ENCODE measurements around the gene VWF. TPM values are rescaled to one million over a fixed set of nuclear protein-coding genes. Genes with fewer than 3 reads are reported as not detected.

VWF gene
- polyA plus RNA-seq, 1 donor (not counting 4 experiments of a cell fraction or from before 2014, with no cell fraction given), result 0.01 TPM

DNA sequence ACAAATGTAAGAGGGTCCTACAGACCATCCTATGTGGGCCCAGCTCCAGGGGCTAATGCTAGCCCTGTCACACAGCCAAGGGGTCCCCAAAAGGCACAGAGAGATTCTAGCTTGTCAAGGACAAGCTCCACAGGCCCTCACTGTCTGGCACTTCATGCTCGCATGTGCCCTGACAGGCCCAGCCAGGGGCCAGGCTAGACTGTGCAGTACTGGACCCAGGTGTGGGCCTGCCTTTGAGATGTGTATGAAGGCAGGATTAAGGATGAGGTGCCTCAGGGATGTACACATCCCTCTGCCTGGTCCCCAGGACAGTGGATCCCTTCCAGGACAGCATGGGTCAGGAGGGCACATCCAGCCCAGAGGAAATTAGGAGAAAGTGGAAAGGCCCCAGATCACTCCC is 57.8 kb downstream of the VWF start:
- no peak for TF ChIP-seq EZH2 (IDR thresholded peaks at IDR 0.05; ENCODE audit: low read length)
- TF ChIP-seq CTCF (optimal IDR thresholded peaks at IDR 0.05 in 1 of 3, IDR thresholded peaks at IDR 0.05 in 1 of 3, conservative IDR thresholded peaks at IDR 0.05 in 1 of 3; ENCODE audit: extremely low read depth in 1 of 3, insufficient read depth in 2 of 3, low read length in 3 of 3), result no peak
- Histone ChIP-seq H3K4me3 (ENCODE audit: control insufficient read depth in 2 of 3, extremely low read depth in 1 of 3, insufficient read depth in 2 of 3, low read depth in 1 of 3, low read length in 3 of 3) (no peak overlapping the region), H3K27me3 (ENCODE audit: control insufficient read depth, extremely low read depth, insufficient read depth, low read length) (no peaks in the 10 kb centered on the region), H2AFZ (ENCODE audit: control insufficient read depth, low read length) (no peak overlapping the region), H3K9me1 (ENCODE audit: control insufficient read depth, extremely low read depth, insufficient read depth, low read length) (no peaks in the 10 kb centered on the region), H3K9me3 (ENCODE audit: control insufficient read depth, low read depth, low read length) (no peaks in the 10 kb centered on the region), H3K27ac (ENCODE audit: control insufficient read depth, insufficient read depth, low read length) (no peak overlapping the region), H3K9ac (ENCODE audit: control insufficient read depth, extremely low read depth, insufficient read depth, low read length) (no peak overlapping the region), H3K4me2 (ENCODE audit: control insufficient read depth, extremely low read depth, insufficient read depth, low read depth, low read length) (no peak overlapping the region), H3K4me1 (ENCODE audit: control insufficient read depth, extremely low read depth, insufficient read depth, low read length) (peaks cover 4% of the 10 kb centered on the region), H3K79me2 (ENCODE audit: control insufficient read depth, insufficient read depth, low read length) (no peaks in the 10 kb centered on the region), H4K20me1 (ENCODE audit: control insufficient read depth, extremely low read depth, insufficient read depth, low read length) (no peaks in the 10 kb centered on the region), H3K36me3 (ENCODE audit: control insufficient read depth in 2 of 2, extremely low read depth in 1 of 2, insufficient read depth in 2 of 2, low read length in 2 of 2) (no peaks in the 10 kb centered on the region)
- dilution Hi-C loops (cut with MboI; ENCODE audit: extremely low pct_ligation_motif_present, low sequenced_read_pairs), result no loop called here
- FAIRE-seq (no peak), DNase-seq (ENCODE audit: low read depth, low spot score) (no peak)

- Histone ChIP-seq H4K20me1 (ENCODE audit: control insufficient read depth, extremely low read depth, insufficient read depth, low read length) (no peaks in the 10 kb centered on the region), H2AFZ (ENCODE audit: control insufficient read depth, low read length) (no peak overlapping the region), H3K9me3 (ENCODE audit: control insufficient read depth, low read depth, low read length) (no peaks in the 10 kb centered on the region), H3K4me2 (ENCODE audit: control insufficient read depth, extremely low read depth, insufficient read depth, low read depth, low read length) (no peak overlapping the region), H3K9ac (ENCODE audit: control insufficient read depth, extremely low read depth, insufficient read depth, low read length) (no peak overlapping the region), H3K79me2 (ENCODE audit: control insufficient read depth, insufficient read depth, low read length) (no peaks in the 10 kb centered on the region), H3K4me1 (ENCODE audit: control insufficient read depth, extremely low read depth, insufficient read depth, low read length) (peaks cover 4% of the 10 kb centered on the region), H3K27ac (ENCODE audit: control insufficient read depth, insufficient read depth, low read length) (no peak overlapping the region), H3K4me3 (ENCODE audit: control insufficient read depth in 2 of 3, extremely low read depth in 1 of 3, insufficient read depth in 2 of 3, low read depth in 1 of 3, low read length in 3 of 3) (no peak overlapping the region), H3K36me3 (ENCODE audit: control insufficient read depth in 2 of 2, extremely low read depth in 1 of 2, insufficient read depth in 2 of 2, low read length in 2 of 2) (no peaks in the 10 kb centered on the region), H3K27me3 (ENCODE audit: control insufficient read depth, extremely low read depth, insufficient read depth, low read length) (no peaks in the 10 kb centered on the region), H3K9me1 (ENCODE audit: control insufficient read depth, extremely low read depth, insufficient read depth, low read length) (no peaks in the 10 kb centered on the region)
- FAIRE-seq (no peak), DNase-seq (ENCODE audit: low read depth, low spot score) (no peak)
- dilution Hi-C loops (cut with MboI; ENCODE audit: extremely low pct_ligation_motif_present, low sequenced_read_pairs), result no loop called here
- no peak for TF ChIP-seq EZH2 (IDR thresholded peaks at IDR 0.05; ENCODE audit: low read length)
- no peak for TF ChIP-seq CTCF (optimal IDR thresholded peaks at IDR 0.05 in 1 of 3, IDR thresholded peaks at IDR 0.05 in 1 of 3, conservative IDR thresholded peaks at IDR 0.05 in 1 of 3; ENCODE audit: extremely low read depth in 1 of 3, insufficient read depth in 2 of 3, low read length in 3 of 3)
Measured at GRCh38 chr12:6065863-6066199, 58.6 kb downstream of the VWF start.
